Astrocyte of the spinal cord (primary cell): Measurements from ENCODE around the gene MIS18A.

Source experiments
- DNase-seq: peaks from one replicate; pipeline ENCODE4 v3.0.0; 2011; ENCODE audit warnings: low read depth, low spot score
- H3K4me3 ChIP-seq: 2 replicates; pipeline ENCODE4 v1.5.1; 2011; ENCODE audit warnings: low read depth, mild to moderate bottlenecking, low read length, moderate library complexity
- CTCF ChIP-seq: IDR thresholded peaks from 2 replicates; pipeline ENCODE4 v1.5.1; 2012; ENCODE audit warnings: low read depth, mild to moderate bottlenecking, low read length, inconsistent platforms
- in situ Hi-C: cut with HindIII; loops from 2 replicates; pipeline ENCODE4 v1.10.0; 2017; ENCODE audit warnings: low sequenced_read_pairs

MIS18A gene, protein sequence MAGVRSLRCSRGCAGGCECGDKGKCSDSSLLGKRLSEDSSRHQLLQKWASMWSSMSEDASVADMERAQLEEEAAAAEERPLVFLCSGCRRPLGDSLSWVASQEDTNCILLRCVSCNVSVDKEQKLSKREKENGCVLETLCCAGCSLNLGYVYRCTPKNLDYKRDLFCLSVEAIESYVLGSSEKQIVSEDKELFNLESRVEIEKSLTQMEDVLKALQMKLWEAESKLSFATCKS

DNA sequence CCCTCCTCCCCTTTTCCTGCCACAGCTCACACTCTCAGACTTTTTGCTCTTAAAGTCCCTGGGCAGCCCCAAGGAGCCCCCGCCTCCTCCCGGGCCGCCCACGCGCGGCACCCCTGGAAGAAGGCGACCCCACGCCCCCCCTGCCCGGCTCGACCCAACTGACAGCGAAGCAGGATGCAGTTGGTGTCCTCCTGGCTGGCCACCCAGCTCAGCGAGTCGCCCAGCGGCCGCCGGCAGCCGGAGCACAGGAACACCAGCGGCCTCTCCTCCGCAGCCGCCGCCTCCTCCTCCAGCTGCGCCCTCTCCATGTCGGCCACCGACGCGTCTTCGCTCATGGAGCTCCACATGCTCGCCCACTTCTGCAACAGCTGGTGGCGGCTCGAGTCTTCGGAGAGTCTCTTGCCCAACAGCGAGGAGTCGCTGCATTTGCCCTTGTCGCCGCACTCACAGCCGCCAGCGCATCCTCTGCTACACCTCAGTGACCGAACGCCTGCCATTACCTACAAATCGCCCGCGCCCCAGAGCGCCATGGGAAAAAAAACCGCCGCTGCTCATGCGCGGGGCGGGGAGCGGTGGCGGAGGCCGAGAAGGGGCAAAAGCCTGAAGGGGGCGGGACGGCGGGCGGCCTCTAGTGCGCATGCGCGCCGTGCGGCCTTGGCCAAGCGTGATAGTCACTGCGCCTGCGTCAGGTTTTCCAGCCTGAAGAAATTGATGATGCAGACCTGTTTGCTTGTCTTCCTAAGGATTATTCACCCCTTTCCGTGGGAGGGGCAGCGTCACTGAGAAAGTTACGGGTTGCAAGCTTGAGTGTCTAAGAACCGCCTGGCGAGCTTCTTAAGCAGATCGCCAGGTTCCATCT, at the start of gene MIS18A:
TSS of gene MIS18A (minus strand) at position 532 of the 859 bp plus-strand sequence. CDS start at position 497, 35 bp downstream.
- DNase-seq = peak; percentile 96
- TF ChIP-seq CTCF = no peak
- peak within 1 kb of the TSS; percentile 92 for H3K4me3 ChIP-seq
- in situ Hi-C loops = no loop called here

- in situ Hi-C loops = no loop called here
These were observed 49.7 kb upstream of the MIS18A start for GRCh38 chr21:32328595-32328994.

DNA sequence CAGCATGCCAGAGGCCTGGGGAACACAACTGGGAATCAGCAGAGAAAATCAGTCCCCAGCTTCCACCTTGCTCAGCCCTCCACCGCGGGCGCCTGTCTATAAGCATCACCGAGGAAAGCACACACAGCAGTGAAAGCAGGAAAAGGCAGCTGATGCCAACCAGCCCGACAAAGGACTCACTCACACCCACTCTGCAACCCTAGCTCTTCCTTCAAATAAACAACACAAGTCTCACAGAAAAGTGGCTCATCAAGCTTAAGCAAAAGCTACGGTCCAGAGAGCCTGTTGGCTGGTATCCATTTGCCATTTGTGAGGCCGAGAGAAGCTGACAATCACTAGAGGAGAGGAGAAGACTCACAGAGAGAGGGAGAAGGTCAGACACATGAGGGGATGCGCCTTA, 46.9 kb upstream of the MIS18A start:
- TF ChIP-seq CTCF = no peak
- H3K4me3 ChIP-seq = no peak overlapping the region
- in situ Hi-C loops = no loop called here
- DNase-seq = no peak

More at GRCh38 chr21:32328595-32328994, 49.7 kb upstream of the MIS18A start:
- DNase-seq = peak; percentile 16
- H3K4me3 ChIP-seq = no peak overlapping the region
- TF ChIP-seq CTCF = no peak

GRCh38 chr21:32322676-32323075, 43.8 kb upstream of the MIS18A start:
- no peak for TF ChIP-seq CTCF
- DNase-seq = no peak
- H3K4me3 ChIP-seq = no peak overlapping the region
- in situ Hi-C loops = no loop called here

- H3K4me3 ChIP-seq = no peak overlapping the region
- TF ChIP-seq CTCF = no peak
- in situ Hi-C loops = no loop called here
- no peak for DNase-seq
These were observed 43.3 kb upstream of the MIS18A start for GRCh38 chr21:32322103-32322502.

DNA sequence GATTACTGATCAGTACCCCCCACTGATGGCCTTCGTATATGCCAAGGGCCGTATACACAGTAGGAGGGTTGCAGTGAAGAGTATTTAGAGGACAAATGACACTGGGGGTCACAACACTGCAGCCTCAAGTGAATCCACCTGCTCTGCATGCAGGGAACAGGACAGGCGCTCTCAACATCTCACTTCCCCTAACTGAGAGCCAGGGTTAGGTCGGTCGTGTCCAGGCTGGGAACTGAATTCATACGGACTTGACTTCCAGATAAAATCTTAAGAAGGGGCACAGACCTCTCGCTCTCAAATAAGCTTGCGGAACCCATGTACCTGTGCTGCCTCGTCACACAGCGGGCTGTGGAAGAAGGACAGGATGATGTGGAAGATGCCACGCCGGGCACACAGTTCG, 42.6 kb upstream of the MIS18A start:
- no peak for TF ChIP-seq CTCF
- in situ Hi-C loops = no loop called here
- no peak overlapping the region for H3K4me3 ChIP-seq
- no peak for DNase-seq
